HG03103 (cell line): ENCODE data around the gene ROMO1.
"Not testable (repeated sequence)": the region's sequence is repeated elsewhere in the genome, so short reads cannot be mapped to it uniquely, and the experiment has no call there.

ENCODE experiments used
- ATAC-seq: cut with Tn5 transposase; IDR thresholded peaks from one replicate; pipeline ENCODE4 v1.9.1; 2021; ENCODE audit warnings: low read depth; ENCODE audit not compliant: unreplicated experiment

Gene ROMO1

DNA sequence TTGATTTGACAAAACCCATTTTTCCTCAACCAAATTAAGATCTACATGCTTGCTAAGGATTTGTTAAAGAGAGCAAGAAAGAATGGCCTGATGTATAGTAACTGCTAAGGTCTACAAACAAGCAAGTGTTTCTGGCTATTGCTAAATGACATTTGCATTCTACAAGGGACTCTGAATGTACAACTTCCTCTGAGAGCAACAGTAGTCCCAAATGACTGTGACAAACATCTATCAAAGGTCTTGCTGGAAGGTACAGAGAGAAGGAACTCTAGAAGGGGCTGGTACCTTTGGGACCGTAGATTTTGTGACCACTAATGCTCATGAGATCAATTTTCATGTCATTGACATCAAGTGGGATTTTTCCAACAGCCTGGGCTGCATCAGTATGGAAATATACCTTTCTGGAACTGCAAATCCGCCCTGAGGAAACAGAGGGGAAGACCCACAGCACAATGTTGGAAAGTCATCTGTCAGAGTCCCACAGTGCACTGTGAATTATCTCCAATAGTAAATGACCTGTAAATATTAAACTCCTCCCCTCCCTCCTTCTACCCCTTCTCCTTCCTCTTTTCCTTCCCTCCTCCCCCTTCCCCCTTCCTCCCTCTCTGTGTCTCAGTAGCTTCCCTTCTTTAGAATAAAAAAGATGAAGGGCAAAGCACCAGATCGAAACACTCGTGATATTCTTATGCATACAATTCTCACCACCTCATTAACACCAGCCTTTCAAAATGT lies 18.6 kb upstream of the ROMO1 start:
- ATAC-seq, result no peak

- ATAC-seq, result no peak
These were observed 17.2 kb upstream of the ROMO1 start for GRCh38 chr20:35681960-35682359.

DNA sequence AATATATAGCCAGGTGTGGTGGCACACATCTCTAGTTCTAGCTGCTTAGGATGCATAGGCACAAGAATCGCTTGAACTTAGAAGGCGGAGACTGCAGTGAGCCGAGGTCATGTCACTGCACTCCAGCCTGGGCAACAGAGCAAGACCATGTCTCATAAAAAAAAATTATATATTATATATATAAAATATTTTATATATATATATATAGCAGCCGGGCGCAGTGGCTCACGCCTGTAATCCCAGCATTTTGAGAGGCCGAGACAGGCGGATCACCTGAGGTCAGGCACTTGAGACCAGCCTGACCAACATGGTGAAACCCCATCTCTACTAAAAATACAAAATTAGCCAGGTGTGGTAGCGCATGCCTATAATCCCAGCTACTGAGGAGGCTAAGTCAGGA lies 13.8 kb upstream of the ROMO1 start:
- not testable (repeated sequence) for ATAC-seq

GRCh38 chr20:35686872-35687271 lies 12.3 kb upstream of the ROMO1 start:
- ATAC-seq, result not testable (repeated sequence)

DNA sequence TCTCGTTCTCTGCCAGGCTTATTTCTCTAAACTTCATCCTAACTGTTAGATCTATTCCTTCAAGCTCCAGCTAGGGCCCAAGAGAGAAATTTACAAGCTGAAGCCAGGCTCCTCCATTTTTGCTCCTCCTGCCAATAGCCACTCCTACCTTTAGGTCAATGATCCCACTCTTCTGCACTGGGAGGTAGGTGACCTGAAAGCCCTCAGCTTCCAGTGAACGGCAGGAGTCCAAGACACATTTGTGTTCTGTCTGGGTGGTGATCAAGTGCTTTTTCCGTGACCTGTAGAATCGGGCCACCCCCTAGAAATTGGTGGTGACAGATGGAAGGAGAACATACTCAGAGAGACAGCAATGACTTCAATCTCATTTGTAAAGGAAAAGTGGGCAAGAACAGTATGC lies 8.9 kb upstream of the ROMO1 start:
- no peak for ATAC-seq

GRCh38 chr20:35695245-35695749 lies 3.9 kb upstream of the ROMO1 start:
- ATAC-seq, result no peak

DNA sequence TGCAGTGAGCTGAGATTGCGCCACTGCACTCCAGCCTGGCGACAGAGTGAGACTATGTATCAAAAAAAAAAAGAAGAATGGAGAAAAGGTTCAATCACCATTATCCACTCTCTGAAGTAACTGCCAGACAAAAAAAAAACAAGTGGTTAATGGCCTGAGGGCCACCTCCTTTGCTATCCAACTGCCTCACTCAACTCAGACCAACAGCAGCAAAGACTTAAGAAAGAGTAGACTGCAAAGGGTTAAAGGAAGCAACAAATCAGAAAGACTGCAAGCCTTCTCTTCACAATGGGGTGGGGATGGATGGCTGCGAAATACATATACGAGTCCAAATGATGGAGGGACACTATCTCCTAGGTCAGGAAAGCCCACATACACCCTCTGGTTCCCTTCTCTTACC lies 3.2 kb upstream of the ROMO1 start:
- no peak for ATAC-seq

GRCh38 chr20:35697696-35698297 lies 1.4 kb upstream of the ROMO1 start:
- no peak for ATAC-seq

DNA sequence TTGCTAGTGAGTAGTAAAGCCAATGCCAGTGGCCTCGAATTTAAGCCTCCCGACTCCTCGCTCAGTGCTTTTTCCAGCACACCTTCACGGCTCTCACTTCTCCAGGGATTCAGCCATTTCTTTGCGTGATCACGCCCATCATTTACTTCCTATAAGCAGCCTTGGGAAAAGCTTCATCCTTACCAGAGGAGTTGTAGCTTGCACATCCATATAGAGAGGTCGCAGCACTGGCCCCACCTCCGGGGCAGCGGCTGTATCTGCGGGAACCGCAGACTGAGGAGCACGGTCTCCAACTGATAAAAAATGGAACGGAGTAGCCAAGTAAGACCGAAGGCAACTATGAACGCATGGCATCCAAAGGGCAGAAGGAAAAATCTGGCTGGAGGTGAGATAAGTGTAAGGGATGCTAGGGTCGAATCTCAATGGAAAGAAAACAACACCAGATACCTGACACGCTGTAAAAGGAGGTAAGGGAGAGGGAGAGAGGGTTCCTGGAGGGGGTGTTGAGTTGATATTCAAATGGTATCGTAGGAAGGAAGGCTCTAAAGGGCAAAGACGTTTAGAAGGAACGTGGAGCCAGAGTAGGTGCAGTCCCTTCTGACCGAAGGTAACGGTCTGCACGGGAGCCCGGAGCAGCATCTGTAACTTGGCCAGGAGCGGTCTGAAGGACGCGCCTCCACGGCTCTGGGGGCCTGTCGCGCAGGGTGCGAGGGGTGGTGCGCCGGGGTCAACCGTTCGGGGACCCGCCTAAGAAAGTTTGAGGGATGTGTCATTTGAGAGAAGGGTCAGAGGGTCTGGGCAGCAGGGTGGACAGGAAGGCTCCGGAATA lies 693 bp upstream of the ROMO1 start:
- no peak for ATAC-seq

- no peak for ATAC-seq
These were observed 886 bp downstream of the ROMO1 start for GRCh38 chr20:35699957-35700624.

DNA sequence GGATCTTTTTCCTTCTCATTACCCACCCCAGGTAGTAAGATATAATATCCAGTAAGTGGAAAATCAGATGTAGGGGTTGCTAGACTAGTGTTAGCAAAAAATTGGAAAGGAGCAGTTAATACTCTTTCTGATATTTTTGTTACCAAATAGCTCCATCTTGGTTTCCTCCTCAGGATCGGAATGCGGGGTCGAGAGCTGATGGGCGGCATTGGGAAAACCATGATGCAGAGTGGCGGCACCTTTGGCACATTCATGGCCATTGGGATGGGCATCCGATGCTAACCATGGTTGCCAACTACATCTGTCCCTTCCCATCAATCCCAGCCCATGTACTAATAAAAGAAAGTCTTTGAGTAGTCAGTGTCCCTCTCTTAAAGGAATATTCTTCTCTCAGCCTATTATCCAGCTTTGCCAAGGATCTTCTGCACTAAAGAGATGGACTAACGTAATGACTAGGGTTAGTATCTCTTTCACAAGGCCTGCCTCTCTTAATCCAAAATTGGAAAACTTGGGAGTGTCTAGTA lies 1.5 kb downstream of the ROMO1 start:
- ATAC-seq, result no peak

GRCh38 chr20:35702051-35702823 lies 3.0 kb downstream of the ROMO1 start:
- no peak for ATAC-seq

DNA sequence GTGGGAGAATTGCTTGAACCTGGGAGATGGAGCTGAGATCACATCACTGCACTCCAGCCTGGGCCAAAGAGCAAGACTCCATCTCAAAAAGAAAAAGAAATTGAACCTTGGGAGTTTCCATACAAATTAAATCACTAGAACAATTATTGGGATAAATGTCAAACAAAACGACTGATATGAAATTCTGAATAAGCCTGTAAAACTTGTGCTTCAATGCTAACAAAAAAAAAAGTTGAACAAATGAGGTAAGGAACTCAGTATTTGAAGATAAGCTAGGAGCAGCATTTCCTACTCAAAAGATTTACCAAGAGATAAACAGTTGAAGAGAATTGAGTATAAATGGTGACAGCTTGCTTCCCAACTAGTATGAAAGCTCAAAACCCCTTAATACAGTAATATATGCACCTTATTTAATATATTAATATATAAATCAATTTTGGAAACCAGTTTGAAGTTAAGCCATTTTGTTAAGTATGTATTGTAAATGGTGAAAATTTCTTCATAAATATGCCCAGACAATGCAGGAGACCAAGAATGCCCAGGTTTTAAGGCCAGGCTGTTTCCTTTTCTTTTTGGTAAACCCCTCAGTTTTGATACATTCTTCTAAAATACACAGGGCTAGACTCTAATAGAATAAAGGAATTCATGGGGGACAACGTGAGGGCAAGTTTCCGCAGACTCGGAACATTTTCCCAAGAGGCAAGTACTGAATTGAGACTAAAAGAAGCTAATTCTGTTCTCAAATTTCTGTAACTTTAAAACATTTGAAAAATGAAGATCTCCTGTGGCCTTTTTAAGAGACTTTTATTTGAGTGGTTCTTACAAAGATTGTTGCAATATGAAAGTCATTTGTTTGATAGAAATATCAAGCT lies 3.9 kb downstream of the ROMO1 start:
- ATAC-seq, result no peak

GRCh38 chr20:35704514-35705261 lies 5.5 kb downstream of the ROMO1 start:
- no peak for ATAC-seq

DNA sequence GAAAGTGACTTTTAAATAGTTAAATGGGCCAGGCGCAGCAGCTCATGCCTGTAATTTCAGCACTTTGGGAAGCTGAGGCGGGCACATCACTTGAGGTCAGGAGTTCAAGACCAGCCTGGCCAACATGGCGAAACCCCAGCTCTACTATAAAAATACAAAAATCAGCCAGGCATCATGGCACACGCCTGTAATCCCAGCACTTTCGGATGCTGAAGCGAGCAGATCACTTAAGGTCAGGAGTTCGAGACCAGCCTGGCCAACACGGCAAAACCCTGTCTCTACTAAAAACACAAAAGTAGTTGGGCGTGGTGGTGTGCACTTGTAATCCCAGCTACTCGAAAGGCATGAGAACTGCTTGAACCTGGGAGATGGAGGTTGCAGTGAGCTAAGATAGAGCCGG lies 6.7 kb downstream of the ROMO1 start:
- not testable (repeated sequence) for ATAC-seq

DNA sequence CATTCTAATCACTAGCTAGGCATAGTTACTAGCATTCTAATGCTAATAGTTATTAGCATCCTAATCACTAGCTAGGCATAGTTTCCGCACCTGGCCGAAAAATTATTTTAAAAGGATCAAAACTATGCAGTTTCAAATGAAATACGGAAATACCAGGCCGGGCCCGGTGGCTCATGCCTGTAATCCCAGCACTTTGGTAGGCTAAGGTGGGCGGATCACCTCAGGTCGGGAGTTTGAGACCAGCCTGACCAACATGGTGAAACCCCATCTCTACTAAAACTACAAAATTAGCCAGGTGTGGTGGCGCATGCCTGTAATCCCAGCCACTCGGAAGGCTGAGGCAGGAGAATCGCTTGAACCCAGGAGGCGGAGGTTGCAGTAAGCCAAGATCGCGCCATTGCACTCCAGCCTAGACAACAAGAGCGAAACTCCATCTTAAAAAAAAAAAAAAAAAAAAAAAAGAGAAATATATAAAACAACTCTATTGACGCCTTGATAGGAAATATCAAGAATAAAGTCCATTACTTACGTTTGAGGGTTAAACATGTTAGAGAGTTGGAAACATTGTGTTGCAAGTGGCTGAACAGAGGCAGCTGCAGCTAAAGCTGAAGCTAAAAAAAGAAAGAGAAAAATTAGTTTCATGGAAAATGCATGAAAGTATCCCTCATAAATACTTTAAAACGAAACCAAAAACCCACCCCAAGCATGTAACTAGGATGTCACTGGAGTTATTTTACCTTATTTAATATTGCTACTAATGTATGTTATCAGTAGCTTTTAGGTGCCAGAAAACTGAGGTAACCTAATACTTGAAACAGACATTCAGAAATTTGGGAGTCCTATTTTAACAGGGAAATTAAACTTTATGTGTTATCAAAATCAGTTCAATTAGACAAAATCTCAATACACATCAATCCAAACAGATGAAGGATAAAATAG lies 7.7 kb downstream of the ROMO1 start:
- ATAC-seq, result not testable (repeated sequence)

DNA sequence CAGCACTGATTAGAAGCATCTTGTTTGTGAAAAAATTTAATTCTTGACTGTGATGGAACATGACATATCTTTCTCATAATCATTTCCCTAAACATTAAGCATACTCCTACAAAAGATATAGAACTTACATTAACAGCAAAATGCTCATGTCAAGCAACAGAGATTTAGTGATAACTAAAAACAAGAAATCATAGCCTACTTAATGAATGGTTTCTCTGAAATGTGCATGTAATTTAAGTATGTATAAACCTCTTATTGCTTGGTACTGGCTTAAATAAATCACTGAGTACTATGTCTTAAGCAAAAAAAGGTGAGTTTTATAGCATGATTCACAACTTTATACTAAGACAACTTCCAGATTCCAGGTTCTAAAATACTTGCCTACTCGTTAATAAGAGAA lies 9.3 kb downstream of the ROMO1 start:
- ATAC-seq, result no peak
